H4 (cell line): ENCODE data around the gene AOPEP. TPM values are rescaled to one million over a fixed set of nuclear protein-coding genes. Genes with fewer than 3 reads are reported as not detected.

Experiments used
- total RNA-seq: library from RNA; depleted of rRNA; stranded (reverse); fragments of >200 nt; shearing (Covaris generic); gene quantifications from 2 replicates; pipeline ENCODE4 v1.2.3, GENCODE V29; 2014; rRNA removed

AOPEP gene
- total RNA-seq, 1 experiment from 2014 or later: 130 TPM

Other genes starting within 250 kb of the AOPEP start
- 2.5 and 2.8 TPM in 2 replicates for gene PCAT7, start 171.6 kb upstream of the AOPEP start, total RNA-seq
- 0.17 and 0.41 TPM in 2 replicates for gene FBP2, start 132.9 kb upstream of the AOPEP start, total RNA-seq
- gene FBP1, start 87.2 kb upstream of the AOPEP start, total RNA-seq: not detected in 2 replicates